Fibroblast of lung (primary cell): Measurements from ENCODE around the gene NEAT1. TPM values are rescaled to one million over a fixed set of nuclear protein-coding genes. Genes with fewer than 3 reads are reported as not detected.

Source experiments
- DNase-seq, 2 donors: peaks; one replicate each; pipeline versions ENCODE4 v3.0.0 to v3.0.0-alpha.2; 2010; ENCODE audit warnings: low read depth in 2 of 2
- H2AFZ ChIP-seq: 2 replicates; pipeline ENCODE4 v1.5.1; 2012; ENCODE audit warnings: low read length, control low read depth, inconsistent platforms
- H3K27ac ChIP-seq: 2 replicates; pipeline ENCODE4 v1.5.1; 2011; ENCODE audit warnings: low read length, control low read depth; ENCODE audit not compliant: insufficient read depth
- H3K27me3 ChIP-seq: 2 replicates; pipeline ENCODE4 v1.5.1; 2011; ENCODE audit warnings: mild to moderate bottlenecking, low read length; ENCODE audit not compliant: control insufficient read depth, insufficient read depth
- H3K36me3 ChIP-seq: 2 replicates; pipeline ENCODE4 v1.5.1; 2011; ENCODE audit warnings: low read length; ENCODE audit not compliant: control insufficient read depth, insufficient read depth
- H3K4me1 ChIP-seq: 2 replicates; pipeline ENCODE4 v1.5.1; 2011; ENCODE audit warnings: low read length; ENCODE audit not compliant: control insufficient read depth, insufficient read depth; ENCODE audit errors: extremely low read depth
- H3K4me2 ChIP-seq: 2 replicates; pipeline ENCODE4 v1.5.1; 2011; ENCODE audit warnings: low read length, control low read depth; ENCODE audit not compliant: insufficient read depth; ENCODE audit errors: extremely low read depth
- H3K4me3 ChIP-seq, 4 experiments: fragments of 200-600 bp in 1 of 4; sonication (generic) in 1 of 4; replicated peaks in 1 of 4; 2 replicates each; pipeline ENCODE4 v1.5.1; 2011 to 2016; ENCODE audit warnings: low read length in 4 of 4, low read depth in 3 of 4, mild to moderate bottlenecking in 3 of 4, control low read depth in 2 of 4, inconsistent platforms in 1 of 4, mixed read lengths in 1 of 4; ENCODE audit not compliant: insufficient read depth in 1 of 4; ENCODE audit errors: control extremely low read depth in 1 of 4
- H3K79me2 ChIP-seq: 2 replicates; pipeline ENCODE4 v1.5.1; 2012; ENCODE audit warnings: mild to moderate bottlenecking, low read length, inconsistent platforms; ENCODE audit not compliant: control insufficient read depth, insufficient read depth
- H3K9ac ChIP-seq: 2 replicates; pipeline ENCODE4 v1.5.1; 2011; ENCODE audit warnings: mild to moderate bottlenecking, low read length, control low read depth; ENCODE audit not compliant: insufficient read depth
- H3K9me3 ChIP-seq: 2 replicates; pipeline ENCODE4 v1.5.1; 2012; ENCODE audit warnings: low read depth, low read length; ENCODE audit not compliant: control insufficient read depth, insufficient read depth
- H4K20me1 ChIP-seq: 2 replicates; pipeline ENCODE4 v1.5.1; 2011; ENCODE audit warnings: low read length; ENCODE audit not compliant: control insufficient read depth, insufficient read depth; ENCODE audit errors: extremely low read depth
- CTCF ChIP-seq, 2 donors: IDR thresholded peaks in 1 of 2; conservative IDR thresholded peaks in 1 of 2; 1 replicate in 1 of 2; 2 replicates in 1 of 2; pipeline ENCODE4 v1.5.1; 2011 to 2012; ENCODE audit warnings: low read length in 2 of 2, control low read depth in 1 of 2, inconsistent platforms in 1 of 2, low read depth in 1 of 2, mild to moderate bottlenecking in 1 of 2
- EZH2 ChIP-seq: IDR thresholded peaks from 2 replicates; pipeline ENCODE4 v1.5.1; 2012; ENCODE audit warnings: low read length, control low read depth, mild to moderate bottlenecking; ENCODE audit errors: missing control alignments
- polyA plus RNA-seq, 2 donors: library from polyadenylated mRNA; depleted of rRNA in 1 of 2; stranded (reverse) in 1 of 2; unstranded in 1 of 2; fragments of >200 nt; gene quantifications; 2 replicates each; pipeline ENCODE4 v1.2.1, GENCODE V29; 2011 to 2012; ENCODE audit warnings: missing spikeins in 1 of 2
- total RNA-seq: library from RNA; depleted of rRNA; stranded (reverse); fragments of >200 nt; gene quantifications from 2 replicates; pipeline ENCODE4 v1.2.1, GENCODE V29; 2014

NEAT1 gene
- total and polyA plus RNA-seq, 2 donors (not counting 1 experiment from before 2014, with no cell fraction given): 40.9 to 299 TPM

GRCh38 chr11:65416841-65417701, 5.5 kb upstream of the NEAT1 start:
- no peak overlapping the region for H2AFZ ChIP-seq
- H3K79me2 ChIP-seq: peaks cover 40% of the 10 kb centered on the region
- H4K20me1 ChIP-seq: no peaks in the 10 kb centered on the region
- peak overlapping the region; percentile 100 for H3K27ac ChIP-seq
- DNase-seq: peak in 1 of 2 donors; percentile 12
- TF ChIP-seq CTCF (conservative IDR thresholded peaks at IDR 0.05 in 1 of 2, IDR thresholded peaks at IDR 0.05 in 1 of 2; ENCODE audit: low read depth in 1 of 2, low read length in 2 of 2): no peak
- TF ChIP-seq EZH2: no peak
- peaks cover 5% of the 10 kb centered on the region for H3K36me3 ChIP-seq
- no peaks in the 10 kb centered on the region for H3K27me3 ChIP-seq
- peak overlapping the region; percentile 44 for H3K9ac ChIP-seq
- H3K9me3 ChIP-seq: no peaks in the 10 kb centered on the region
- H3K4me3 ChIP-seq: peak overlapping the region in 2 of 4 experiments; percentile 23 to 61
- H3K4me2 ChIP-seq: peak overlapping the region; percentile 55
- H3K4me1 ChIP-seq: peaks cover 39% of the 10 kb centered on the region

GRCh38 chr11:65417702-65418430, 4.7 kb upstream of the NEAT1 start:
- peak; percentile 19 to 40 for DNase-seq
- peak overlapping the region; percentile 53 for H3K4me2 ChIP-seq
- no peaks in the 10 kb centered on the region for H3K9me3 ChIP-seq
- H3K79me2 ChIP-seq: peaks cover 43% of the 10 kb centered on the region
- H3K36me3 ChIP-seq: peaks cover 5% of the 10 kb centered on the region
- peak overlapping the region in 1 of 4 experiments; percentile 61 for H3K4me3 ChIP-seq
- TF ChIP-seq CTCF (conservative IDR thresholded peaks at IDR 0.05 in 1 of 2, IDR thresholded peaks at IDR 0.05 in 1 of 2; ENCODE audit: low read depth in 1 of 2, low read length in 2 of 2): no peak
- no peak for TF ChIP-seq EZH2
- no peaks in the 10 kb centered on the region for H4K20me1 ChIP-seq
- H3K9ac ChIP-seq: peak overlapping the region; percentile 65
- H3K4me1 ChIP-seq: peaks cover 39% of the 10 kb centered on the region
- no peak overlapping the region for H2AFZ ChIP-seq
- H3K27ac ChIP-seq: peak overlapping the region; percentile 100
- no peaks in the 10 kb centered on the region for H3K27me3 ChIP-seq

GRCh38 chr11:65418431-65418680, 4.2 kb upstream of the NEAT1 start:
- peak overlapping the region; percentile 100 for H3K27ac ChIP-seq
- peak in 1 of 2 donors; percentile 47 for DNase-seq
- H2AFZ ChIP-seq: no peak overlapping the region
- peaks cover 8% of the 10 kb centered on the region for H3K36me3 ChIP-seq
- H3K4me2 ChIP-seq: peak overlapping the region; percentile 53
- peak overlapping the region; percentile 65 for H3K9ac ChIP-seq
- peaks cover 48% of the 10 kb centered on the region for H3K79me2 ChIP-seq
- no peaks in the 10 kb centered on the region for H3K27me3 ChIP-seq
- no peaks in the 10 kb centered on the region for H3K9me3 ChIP-seq
- TF ChIP-seq CTCF (conservative IDR thresholded peaks at IDR 0.05 in 1 of 2, IDR thresholded peaks at IDR 0.05 in 1 of 2; ENCODE audit: low read depth in 1 of 2, low read length in 2 of 2) (no peak), EZH2 (no peak)
- H3K4me1 ChIP-seq: peaks cover 39% of the 10 kb centered on the region
- peak overlapping the region in 2 of 4 experiments; percentile 4 to 61 for H3K4me3 ChIP-seq
- H4K20me1 ChIP-seq: no peaks in the 10 kb centered on the region
